GM23338 (cell line): ENCODE measurements around the gene SBSN. TPM values are rescaled to one million over a fixed set of nuclear protein-coding genes. Genes with fewer than 3 reads are reported as not detected.

Source experiments
- ATAC-seq: fragments of 200-7000 bp; cut with Tn5 transposase; 3 replicates; pipeline ENCODE4 v1.9.1; 2020
- DNase-seq: peaks from one replicate; pipeline ENCODE4 v3.0.0-alpha.2; 2015; ENCODE audit warnings: low spot score
- H2AFZ ChIP-seq: fragments of 200-600 bp; sonication (generic); 2 replicates; pipeline ENCODE4 v1.8.0; 2016; ENCODE audit warnings: antibody characterized with exemption, mild to moderate bottlenecking, moderate library complexity
- H3F3A ChIP-seq: fragments of 200-600 bp; sonication (generic); replicated peaks from 2 replicates; pipeline ENCODE4 v1.8.0; 2017; ENCODE audit warnings: antibody characterized with exemption, mixed run types, low read depth
- H3K27ac ChIP-seq: fragments of 200-600 bp; sonication (generic); 2 replicates; pipeline ENCODE4 v1.6.1; 2016; ENCODE audit warnings: low read depth
- H3K27me3 ChIP-seq: fragments of 200-600 bp; sonication (generic); 2 replicates; pipeline ENCODE4 v1.8.0; 2016; ENCODE audit warnings: mild to moderate bottlenecking, mixed run types, moderate library complexity; ENCODE audit not compliant: insufficient read depth
- H3K36me3 ChIP-seq: fragments of 200-600 bp; sonication (generic); 2 replicates; pipeline ENCODE4 v1.8.0; 2016; ENCODE audit warnings: mild to moderate bottlenecking; ENCODE audit not compliant: insufficient read depth
- H3K4me1 ChIP-seq: fragments of 200-600 bp; sonication (generic); 2 replicates; pipeline ENCODE4 v1.8.0; 2016; ENCODE audit warnings: mild to moderate bottlenecking, moderate library complexity; ENCODE audit not compliant: insufficient read depth
- H3K4me2 ChIP-seq: fragments of 200-600 bp; sonication (generic); 2 replicates; pipeline ENCODE4 v1.7.1; 2017; ENCODE audit warnings: mixed run types
- H3K4me3 ChIP-seq: fragments of 200-600 bp; sonication (generic); 2 replicates; pipeline ENCODE4 v1.6.1; 2016; ENCODE audit warnings: mixed run types
- H3K79me2 ChIP-seq: fragments of 200-600 bp; sonication (generic); replicated peaks from 2 replicates; pipeline ENCODE4 v1.8.0; 2017; ENCODE audit warnings: mild to moderate bottlenecking; ENCODE audit not compliant: insufficient read depth
- H3K9me2 ChIP-seq: fragments of 200-600 bp; sonication (generic); 2 replicates; pipeline ENCODE4 v1.8.0; 2017; ENCODE audit not compliant: insufficient read depth
- H4K20me1 ChIP-seq: fragments of 200-600 bp; sonication (generic); replicated peaks from 2 replicates; pipeline ENCODE4 v1.8.0; 2017; ENCODE audit warnings: mild to moderate bottlenecking; ENCODE audit not compliant: insufficient read depth
- H3K27ac Mint-ChIP-seq: 2 replicates; pipeline ENCODE4 v1.8.0; 2020; ENCODE audit warnings: inconsistent platforms, mild to moderate bottlenecking, moderate library complexity, mixed read lengths
- H3K27me3 Mint-ChIP-seq: 3 replicates; pipeline ENCODE4 v1.8.0; 2022; ENCODE audit warnings: low read depth, mild to moderate bottlenecking, moderate library complexity, mixed read lengths, inconsistent platforms; ENCODE audit not compliant: insufficient read depth, poor library complexity
- H3K36me3 Mint-ChIP-seq: 3 replicates; pipeline ENCODE4 v1.8.0; 2021; ENCODE audit warnings: low read depth, mild to moderate bottlenecking, inconsistent platforms, moderate library complexity, mixed read lengths
- H3K4me1 Mint-ChIP-seq: 3 replicates; pipeline ENCODE4 v1.8.0; 2020; ENCODE audit warnings: mild to moderate bottlenecking, inconsistent platforms, mixed read lengths
- H3K4me3 Mint-ChIP-seq: 3 replicates; pipeline ENCODE4 v1.8.0; 2021; ENCODE audit warnings: moderate library complexity, mild to moderate bottlenecking, inconsistent platforms, mixed read lengths
- H3K9me3 Mint-ChIP-seq: 3 replicates; pipeline ENCODE4 v1.8.0; 2020; ENCODE audit warnings: moderate library complexity, mild to moderate bottlenecking, inconsistent platforms, mixed read lengths
- CTCF ChIP-seq, 2 experiments: fragments of 200-600 bp in 1 of 2; sonication (generic) in 1 of 2; conservative IDR thresholded peaks; 2 replicates each; pipeline versions ENCODE4 v1.5.1 to v1.6.1; 2016 to 2017; ENCODE audit warnings: antibody characterized with exemption in 2 of 2, low read depth in 2 of 2, mild to moderate bottlenecking in 2 of 2, moderate library complexity in 1 of 2
- ETS1 ChIP-seq: IDR thresholded peaks from 2 replicates; pipeline ENCODE4 v1.6.1; 2016; ENCODE audit warnings: antibody characterized with exemption
- JUNB ChIP-seq: IDR thresholded peaks from one replicate; pipeline ENCODE4 v1.6.1; 2016; ENCODE audit warnings: antibody characterized with exemption; ENCODE audit not compliant: unreplicated experiment
- NANOG ChIP-seq: IDR thresholded peaks from 2 replicates; pipeline ENCODE4 v1.6.1; 2016; ENCODE audit warnings: antibody characterized with exemption, borderline replicate concordance
- REST ChIP-seq: IDR thresholded peaks from one replicate; pipeline ENCODE4 v1.6.1; 2018; ENCODE audit warnings: antibody characterized with exemption; ENCODE audit not compliant: unreplicated experiment
- STAT1 ChIP-seq: IDR thresholded peaks from one replicate; pipeline ENCODE4 v1.6.1; 2016; ENCODE audit warnings: antibody characterized with exemption; ENCODE audit not compliant: unreplicated experiment
- ZNF114 ChIP-seq: fragments of 250-450 bp; sonication (Bioruptor Pico); IDR thresholded peaks from 2 replicates; pipeline ENCODE4 v1.5.0; 2020; ENCODE audit warnings: mild to moderate bottlenecking, moderate library complexity
- ZNF462 ChIP-seq: fragments of 250-450 bp; sonication (Bioruptor Pico); IDR thresholded peaks from 2 replicates; pipeline ENCODE4 v1.5.0; 2020; ENCODE audit warnings: mild to moderate bottlenecking, moderate library complexity
- polyA plus RNA-seq: library from polyadenylated mRNA; unstranded; fragments of >200 nt; fragmentation: Nextera tagmentation; extraction: Ambion mirVana; gene quantifications from 2 replicates; pipeline ENCODE4 v1.2.1, GENCODE V29; 2016
- total RNA-seq: library from RNA; depleted of rRNA; stranded (reverse); fragments of >200 nt; shearing (Covaris generic); gene quantifications from 2 replicates; pipeline ENCODE4 v1.2.3, GENCODE V29; 2014

The SBSN gene
- total and polyA plus RNA-seq, 2 experiments from 2014 or later: 0.39 TPM; not detected in 1

GRCh38 chr19:35498220-35498619 lies 29.9 kb downstream of the SBSN start:
- ATAC-seq (no peak), DNase-seq (no peak)
- H3K27ac Mint-ChIP-seq: no peak overlapping the region
- H3K36me3 Mint-ChIP-seq: peaks cover 66% of the 10 kb centered on the region
- Histone ChIP-seq H3K27ac (no peak overlapping the region), H3K4me1 (no peaks in the 10 kb centered on the region), H3K79me2 (no peaks in the 10 kb centered on the region), H3K9me2 (no peaks in the 10 kb centered on the region), H3K36me3 (peaks cover 8% of the 10 kb centered on the region), H2AFZ (no peak overlapping the region), H3K27me3 (no peaks in the 10 kb centered on the region), H3F3A (peaks cover 11% of the 10 kb centered on the region; the same call in 1 of the 2 replicates), H3K4me2 (no peak overlapping the region), H3K4me3 (no peak overlapping the region), H4K20me1 (no peaks in the 10 kb centered on the region; the same call in 1 of the 2 replicates)
- H3K9me3 Mint-ChIP-seq: no peaks in the 10 kb centered on the region
- TF ChIP-seq ZNF462 (CRISPR knock-in tag): no peak
- TF ChIP-seq ETS1: no peak
- no peak for TF ChIP-seq JUNB
- TF ChIP-seq ZNF114: no peak
- TF ChIP-seq STAT1: no peak
- H3K4me3 Mint-ChIP-seq: no peak overlapping the region; the same call in 2 of the 3 replicates
- peaks cover 27% of the 10 kb centered on the region for H3K4me1 Mint-ChIP-seq
- peaks cover 17% of the 10 kb centered on the region for H3K27me3 Mint-ChIP-seq

GRCh38 chr19:35497406-35497805 lies 30.7 kb downstream of the SBSN start:
- 0 out of 2 replicates have a peak overlapping the region, but pooled peaks have one; percentile 32 for H3K27ac ChIP-seq
- H2AFZ ChIP-seq: no peak overlapping the region
- H4K20me1 ChIP-seq: no peaks in the 10 kb centered on the region; the same call in 1 of the 2 replicates
- no peaks in the 10 kb centered on the region for H3K79me2 ChIP-seq
- H3K36me3 ChIP-seq: peaks cover 8% of the 10 kb centered on the region
- H3K4me3 ChIP-seq: no peak overlapping the region
- no peaks in the 10 kb centered on the region for H3K27me3 ChIP-seq
- no peaks in the 10 kb centered on the region for H3K9me3 Mint-ChIP-seq
- H3K27me3 Mint-ChIP-seq: peaks cover 17% of the 10 kb centered on the region
- H3K27ac Mint-ChIP-seq: no peak overlapping the region
- H3K4me2 ChIP-seq: no peak overlapping the region
- H3K4me3 Mint-ChIP-seq: no peak overlapping the region
- ATAC-seq (0 out of 3 replicates have a peak, but pooled peaks have one; percentile 6), DNase-seq (no peak)
- peaks cover 27% of the 10 kb centered on the region for H3K4me1 Mint-ChIP-seq
- H3K4me1 ChIP-seq: no peaks in the 10 kb centered on the region
- H3K9me2 ChIP-seq: no peaks in the 10 kb centered on the region
- peak in 1 of 2 experiments; percentile 30; a peak in 2 of 4 replicates for TF ChIP-seq CTCF (conservative IDR thresholded peaks at IDR 0.05; ENCODE audit: low read depth in 2 of 2)
- no peak for TF ChIP-seq REST
- TF ChIP-seq NANOG: no peak
- H3K36me3 Mint-ChIP-seq: peaks cover 58% of the 10 kb centered on the region
- peaks cover 11% of the 10 kb centered on the region; the same call in 1 of the 2 replicates for H3F3A ChIP-seq
